ENCODE measurements around the gene COL9A3.

Gene COL9A3

GRCh38 chr20:62772990-62773844 lies 43.6 kb upstream of the COL9A3 start:
- Histone ChIP-seq H3K4me3 (replicated peaks; ENCODE audit: insufficient read depth, low read length) (no peak overlapping the region), H3K27me3 (ENCODE audit: insufficient read depth, poor library complexity, severe bottlenecking) (no peaks in the 10 kb centered on the region), H3K27ac (replicated peaks) (no peak overlapping the region)
- TF ChIP-seq SPI1 (IDR thresholded peaks at IDR 0.05; ENCODE audit: borderline replicate concordance, low read depth): no peak
- TF ChIP-seq GABPA (IDR thresholded peaks at IDR 0.05; ENCODE audit: low read depth): no peak
- no peak for TF ChIP-seq POLR2AphosphoS5 (IDR thresholded peaks at IDR 0.05; ENCODE audit: low read depth)
- no peak for TF ChIP-seq REST (IDR thresholded peaks at IDR 0.05; ENCODE audit: insufficient replicate concordance, low read depth)
- no peak for TF ChIP-seq CTCF (IDR thresholded peaks at IDR 0.05; ENCODE audit: insufficient read depth, low read length)
- DNase-seq (ENCODE audit: low read depth in 1 of 2, low spot score in 1 of 2): peak in 1 of 2 experiments; percentile 14

- DNase-seq (ENCODE audit: low read depth in 1 of 2, low spot score in 1 of 2): no peak
- no peak overlapping the region for H3K4me3 ChIP-seq (replicated peaks; ENCODE audit: insufficient read depth, low read length)
- TF ChIP-seq GABPA (IDR thresholded peaks at IDR 0.05; ENCODE audit: low read depth) (no peak), REST (IDR thresholded peaks at IDR 0.05; ENCODE audit: insufficient replicate concordance, low read depth) (no peak), SPI1 (IDR thresholded peaks at IDR 0.05; ENCODE audit: borderline replicate concordance, low read depth) (no peak), POLR2AphosphoS5 (IDR thresholded peaks at IDR 0.05; ENCODE audit: low read depth) (no peak), CTCF (IDR thresholded peaks at IDR 0.05; ENCODE audit: insufficient read depth, low read length) (no peak)
- no peak overlapping the region for H3K27ac ChIP-seq (replicated peaks)
- no peaks in the 10 kb centered on the region for H3K27me3 ChIP-seq (ENCODE audit: insufficient read depth, poor library complexity, severe bottlenecking)
Observed at GRCh38 chr20:62773845-62774714, 42.8 kb upstream of the COL9A3 start.

GRCh38 chr20:62774762-62775161 lies 42.1 kb upstream of the COL9A3 start:
- Histone ChIP-seq H3K27ac (replicated peaks) (no peak overlapping the region), H3K27me3 (ENCODE audit: insufficient read depth, poor library complexity, severe bottlenecking) (no peaks in the 10 kb centered on the region), H3K4me3 (replicated peaks; ENCODE audit: insufficient read depth, low read length) (no peak overlapping the region)
- TF ChIP-seq GABPA (IDR thresholded peaks at IDR 0.05; ENCODE audit: low read depth): no peak
- TF ChIP-seq SPI1 (IDR thresholded peaks at IDR 0.05; ENCODE audit: borderline replicate concordance, low read depth): no peak
- TF ChIP-seq REST (IDR thresholded peaks at IDR 0.05; ENCODE audit: insufficient replicate concordance, low read depth): no peak
- no peak for TF ChIP-seq POLR2AphosphoS5 (IDR thresholded peaks at IDR 0.05; ENCODE audit: low read depth)
- no peak for TF ChIP-seq CTCF (IDR thresholded peaks at IDR 0.05; ENCODE audit: insufficient read depth, low read length)
- no peak for DNase-seq (ENCODE audit: low read depth in 1 of 2, low spot score in 1 of 2)

All from HL-60 (cell line).